Activated CD4-positive, alpha-beta T cell treated with anti-CD3 and anti-CD28 coated beads, Interleukin-10, Interleukin-2, amounts not matched to agents 100 ng/mL and 50 ng/mL, durations not matched to agents 16 hours and 8 hours (primary cell): Measurements from ENCODE around the gene ERC2.

Source experiments
- DNase-seq: peaks from one replicate; pipeline ENCODE4 v3.0.0-alpha.2; 2020

ERC2 gene

DNA sequence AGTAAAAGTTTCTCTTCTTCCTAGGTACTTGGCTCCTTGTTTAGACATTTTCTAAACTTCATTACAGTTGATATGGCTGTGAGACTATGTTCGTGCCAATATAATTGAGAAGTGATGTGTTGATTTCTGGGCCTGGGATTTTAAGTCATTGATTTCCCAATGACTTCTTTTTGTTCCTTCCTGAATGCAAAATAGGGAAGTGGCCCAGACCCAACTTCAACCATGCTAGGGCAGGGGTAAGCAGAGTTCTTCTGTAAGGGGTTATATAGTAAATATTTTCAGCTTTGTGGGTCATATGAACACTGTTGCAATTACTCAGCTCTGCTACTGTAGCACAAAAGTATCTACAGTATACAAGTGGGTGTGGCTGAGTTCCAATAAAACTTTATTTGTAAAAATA lies 661.1 kb downstream of the ERC2 start:
- DNase-seq = no peak

GRCh38 chr3:55805169-55805568 lies 663.1 kb downstream of the ERC2 start:
- no peak for DNase-seq

DNA sequence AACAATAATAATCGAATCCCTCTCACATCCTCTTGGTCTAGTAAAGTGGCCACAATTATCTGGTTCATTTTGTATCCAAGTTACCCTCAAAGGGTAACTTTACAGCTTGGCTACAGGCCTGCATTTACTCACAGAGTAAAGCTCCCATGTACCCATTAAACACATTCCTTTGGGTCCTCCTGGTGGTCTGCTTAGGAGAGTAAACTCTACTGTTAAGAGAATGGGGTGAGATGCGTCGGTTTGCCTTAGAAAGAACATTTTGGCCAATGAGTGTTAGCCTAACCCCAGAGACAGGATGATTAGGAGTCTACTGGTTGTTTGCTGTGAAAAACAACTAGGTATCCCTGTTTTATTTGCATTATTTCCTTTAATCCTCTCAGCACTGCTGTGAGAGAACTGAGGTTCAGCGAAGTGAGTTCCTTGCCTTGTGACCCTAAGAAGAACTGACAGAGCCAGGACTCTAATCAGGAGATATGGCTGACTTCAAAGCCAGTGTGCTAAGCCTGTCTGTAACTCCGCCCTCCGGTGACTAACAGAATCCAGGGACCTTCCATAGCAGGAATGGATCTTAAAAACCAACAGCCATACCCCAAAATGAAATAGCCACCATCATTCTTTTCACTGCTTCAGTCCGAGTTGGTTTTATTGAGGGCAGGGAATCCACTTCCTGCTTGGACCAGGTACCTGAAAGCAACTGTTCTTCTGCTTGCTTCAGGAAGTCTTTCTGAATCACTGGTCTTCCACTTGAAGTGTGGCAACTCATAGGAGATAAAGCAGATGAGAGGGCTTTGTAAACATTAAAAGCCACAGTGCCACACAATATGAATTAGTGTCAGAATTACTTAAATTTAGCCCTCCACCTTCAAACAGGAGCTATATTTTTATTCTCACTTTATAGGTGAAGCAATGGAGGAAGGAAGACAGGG lies 663.8 kb downstream of the ERC2 start:
- no peak for DNase-seq

DNA sequence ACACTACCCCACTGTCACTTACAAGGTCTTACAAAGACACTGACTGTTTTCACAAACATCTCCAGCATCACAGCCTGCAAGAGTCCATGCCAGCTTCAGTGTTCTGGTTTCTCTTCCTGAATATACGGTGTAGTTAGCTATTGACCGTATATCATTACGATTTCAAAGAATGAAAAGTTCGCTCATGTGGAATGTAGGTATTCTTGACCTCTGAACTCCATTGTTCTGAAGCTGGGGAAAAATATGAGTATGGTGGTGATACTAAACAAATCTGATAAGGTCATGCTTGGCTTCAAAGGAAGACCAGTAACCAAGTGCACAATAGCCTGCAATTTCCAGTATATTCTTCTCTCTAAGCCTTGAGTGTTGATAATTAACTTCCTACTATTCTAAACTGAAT lies 665.5 kb downstream of the ERC2 start:
- no peak for DNase-seq

DNA sequence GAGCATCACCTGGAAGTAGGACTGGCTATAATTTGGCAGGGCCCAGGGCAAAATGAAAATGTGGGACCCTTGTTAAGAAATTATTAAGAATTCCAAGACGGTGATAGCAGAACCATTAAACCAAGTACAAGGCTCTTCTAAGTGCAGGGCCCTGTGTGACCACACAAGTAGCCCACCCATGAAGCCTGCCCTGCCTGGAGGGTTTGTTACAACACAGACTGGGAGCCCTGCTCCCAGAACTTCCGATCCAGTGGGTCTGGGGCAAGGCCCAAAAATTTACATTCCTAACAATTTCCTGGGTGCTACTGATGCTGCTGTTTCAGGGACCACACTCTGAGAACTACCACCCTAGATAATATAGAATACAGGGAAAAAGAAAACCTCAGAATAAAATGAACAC lies 666.6 kb downstream of the ERC2 start:
- DNase-seq = no peak

DNA sequence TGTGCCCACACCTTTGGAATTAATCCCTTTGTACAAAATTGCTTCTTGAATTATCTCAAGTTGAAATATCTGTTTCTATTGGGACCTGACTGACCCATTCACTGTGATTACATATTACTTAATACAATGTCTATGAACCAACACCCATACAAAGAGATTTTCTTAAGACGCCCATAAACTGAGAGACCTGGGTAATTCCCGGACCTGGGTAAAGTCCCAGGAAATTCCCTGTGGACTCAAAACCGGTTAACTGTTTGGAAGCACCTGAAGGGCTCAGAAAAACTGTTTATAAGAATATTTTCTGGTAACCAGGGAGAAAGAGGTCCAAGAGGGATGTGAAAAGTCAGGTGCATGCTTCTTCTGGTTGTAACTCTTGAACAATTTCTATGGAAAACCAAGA lies 667.2 kb downstream of the ERC2 start:
- DNase-seq = no peak

DNA sequence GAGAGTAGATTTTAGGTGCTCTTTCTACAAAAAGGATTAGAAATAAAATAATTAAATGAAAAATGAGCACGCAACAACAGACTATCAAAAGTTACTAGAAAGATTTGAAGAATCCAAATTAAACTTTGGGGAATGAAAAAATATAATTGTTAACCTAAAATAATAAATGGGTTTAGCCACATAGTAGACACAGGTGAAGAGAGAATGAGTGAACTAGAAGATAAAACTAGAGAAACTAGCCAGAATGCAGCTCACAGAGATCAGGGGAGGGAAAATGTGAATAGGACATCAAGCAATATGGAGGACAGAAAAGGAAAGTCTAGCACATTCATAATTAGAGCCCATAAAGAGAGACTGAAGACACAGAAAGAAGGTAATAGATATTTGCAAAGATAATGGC lies 670.5 kb downstream of the ERC2 start:
- no peak for DNase-seq

GRCh38 chr3:55797084-55797483 lies 671.2 kb downstream of the ERC2 start:
- DNase-seq = no peak

- DNase-seq = no peak
Measured at GRCh38 chr3:55796533-55796932, 671.7 kb downstream of the ERC2 start.

DNA sequence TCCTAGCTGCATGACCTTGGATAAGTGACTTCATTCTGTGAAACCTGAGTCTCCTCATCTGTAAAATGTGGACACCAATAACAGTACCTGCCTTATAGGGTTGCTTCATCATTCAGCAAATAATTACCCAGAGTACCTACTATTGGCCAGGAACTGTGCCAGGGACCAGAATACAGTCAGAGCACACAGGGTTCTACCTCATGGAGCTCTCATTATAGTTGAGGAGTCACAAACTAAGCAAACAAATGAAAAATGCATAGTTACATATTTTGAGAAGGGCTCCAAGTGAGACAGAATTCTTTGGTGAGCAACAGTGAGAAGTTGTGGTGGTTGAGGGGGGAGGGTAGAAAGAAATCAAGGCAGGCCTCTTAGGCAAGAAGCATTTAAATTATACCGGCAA lies 672.5 kb downstream of the ERC2 start:
- no peak for DNase-seq

- DNase-seq = no peak
Measured at GRCh38 chr3:55795296-55795695, 673.0 kb downstream of the ERC2 start.

GRCh38 chr3:55792742-55793141 lies 675.5 kb downstream of the ERC2 start:
- no peak for DNase-seq

DNA sequence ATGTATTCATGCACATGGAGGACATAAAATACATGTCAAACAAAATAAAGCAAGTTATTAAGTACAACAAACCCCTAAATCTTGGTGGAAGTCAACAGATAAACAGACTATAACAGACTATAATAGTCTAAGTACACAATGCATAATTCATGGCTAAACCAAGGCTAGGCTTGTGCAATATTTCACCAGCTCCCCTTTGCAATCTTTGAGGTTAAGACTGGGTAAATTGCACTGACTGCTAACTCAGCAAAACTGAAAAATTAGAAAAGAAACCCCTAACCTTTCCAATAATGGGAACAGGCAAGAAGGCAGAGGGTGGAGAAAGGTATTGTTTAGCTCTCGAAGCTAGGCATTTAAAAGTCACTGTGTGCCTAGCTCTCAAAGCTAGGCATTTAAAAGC lies 676.3 kb downstream of the ERC2 start:
- DNase-seq = no peak

GRCh38 chr3:55790596-55791350 lies 677.5 kb downstream of the ERC2 start:
- no peak for DNase-seq

GRCh38 chr3:55789516-55789915 lies 678.8 kb downstream of the ERC2 start:
- no peak for DNase-seq

DNA sequence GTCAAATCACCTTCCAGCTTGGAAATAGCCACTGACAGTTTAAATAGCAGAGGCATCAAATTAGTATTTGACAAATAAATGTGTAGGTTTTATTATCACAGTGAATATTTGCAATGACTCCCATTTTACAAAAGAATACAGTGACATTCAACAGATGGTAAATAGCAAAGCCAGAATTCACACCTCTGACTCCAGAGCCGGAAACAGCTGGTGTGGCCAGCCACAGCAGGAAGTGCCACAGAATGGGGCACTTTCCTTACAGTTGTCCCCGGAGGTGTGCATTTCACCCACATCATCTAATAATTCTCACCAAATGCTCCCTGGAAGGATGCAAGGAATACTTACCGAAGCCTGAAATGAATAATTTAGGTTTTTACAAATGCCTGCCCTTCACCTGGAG lies 685.5 kb downstream of the ERC2 start:
- DNase-seq = no peak

DNA sequence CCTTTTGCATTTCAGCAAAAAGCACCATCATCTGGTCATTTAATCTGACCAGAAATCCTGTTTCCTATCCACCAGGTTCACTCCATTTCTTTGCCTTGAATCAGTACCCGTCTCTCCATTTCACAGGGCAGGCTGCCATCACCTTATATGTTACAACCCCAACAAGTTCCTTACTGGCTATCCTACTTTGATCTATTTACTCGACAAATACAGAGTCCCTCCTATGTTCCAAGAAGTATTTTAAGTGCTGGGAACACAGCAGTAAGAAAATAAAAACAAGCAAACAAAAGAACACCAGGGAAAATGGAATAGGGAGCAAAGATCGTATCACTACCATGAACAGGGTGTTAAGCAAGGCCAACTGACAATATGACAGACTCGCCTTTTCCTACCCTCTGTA lies 685.9 kb downstream of the ERC2 start:
- DNase-seq = no peak

DNA sequence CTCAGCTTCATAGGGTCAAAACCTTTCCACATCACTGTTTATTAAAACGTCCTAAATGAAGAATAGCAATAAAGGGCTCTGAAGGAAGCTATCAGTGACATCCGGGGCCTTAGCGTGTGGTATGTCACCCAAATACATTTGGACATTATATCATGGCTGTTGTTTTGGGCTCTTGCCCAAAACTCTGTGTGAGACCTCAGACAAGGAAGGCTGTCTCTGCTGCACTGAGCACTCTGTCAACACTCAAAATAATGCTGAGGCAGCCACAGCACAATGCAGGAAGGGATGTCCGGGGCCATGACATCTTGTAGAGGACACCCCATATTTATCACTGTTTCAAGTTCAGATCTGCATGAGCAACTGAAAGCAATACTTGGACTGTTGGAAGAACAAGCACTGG lies 687.4 kb downstream of the ERC2 start:
- DNase-seq = no peak

- no peak for DNase-seq
Measured at GRCh38 chr3:55779543-55779942, 688.7 kb downstream of the ERC2 start.

GRCh38 chr3:55775366-55776154 lies 692.7 kb downstream of the ERC2 start:
- no peak for DNase-seq

- DNase-seq = no peak
Measured at GRCh38 chr3:55774856-55775255, 693.4 kb downstream of the ERC2 start.

- no peak for DNase-seq
Measured at GRCh38 chr3:55771503-55771902, 696.8 kb downstream of the ERC2 start.

DNA sequence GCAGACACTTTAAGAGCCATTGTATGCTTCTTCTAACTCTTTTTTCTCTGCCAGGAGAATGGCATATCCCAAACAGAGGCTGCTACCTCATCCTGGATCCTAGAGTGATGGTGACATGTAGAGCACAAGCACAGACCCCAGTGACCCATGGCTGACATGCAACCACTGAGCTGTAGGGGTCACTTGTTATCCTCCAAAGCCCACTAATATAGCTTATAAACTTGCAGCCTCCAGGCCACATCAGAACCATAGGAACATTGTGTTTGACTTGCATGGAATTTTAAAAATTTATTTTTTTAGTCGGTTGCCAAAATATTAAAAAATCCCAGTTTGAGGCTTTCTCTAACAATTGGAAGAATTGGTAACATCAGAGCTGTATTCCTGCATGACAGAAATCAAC lies 698.2 kb downstream of the ERC2 start:
- DNase-seq = no peak

- DNase-seq = no peak
Measured at GRCh38 chr3:55766753-55767152, 701.5 kb downstream of the ERC2 start.
